Fibroblast of skin of left biceps (primary cell): Measurements from ENCODE around the gene GSTO2.

Source experiments
- DNase-seq, 2 experiments: peaks; one replicate each; pipeline ENCODE4 v3.0.0-alpha.2; 2013; ENCODE audit warnings: low read depth in 2 of 2

The GSTO2 gene

DNA sequence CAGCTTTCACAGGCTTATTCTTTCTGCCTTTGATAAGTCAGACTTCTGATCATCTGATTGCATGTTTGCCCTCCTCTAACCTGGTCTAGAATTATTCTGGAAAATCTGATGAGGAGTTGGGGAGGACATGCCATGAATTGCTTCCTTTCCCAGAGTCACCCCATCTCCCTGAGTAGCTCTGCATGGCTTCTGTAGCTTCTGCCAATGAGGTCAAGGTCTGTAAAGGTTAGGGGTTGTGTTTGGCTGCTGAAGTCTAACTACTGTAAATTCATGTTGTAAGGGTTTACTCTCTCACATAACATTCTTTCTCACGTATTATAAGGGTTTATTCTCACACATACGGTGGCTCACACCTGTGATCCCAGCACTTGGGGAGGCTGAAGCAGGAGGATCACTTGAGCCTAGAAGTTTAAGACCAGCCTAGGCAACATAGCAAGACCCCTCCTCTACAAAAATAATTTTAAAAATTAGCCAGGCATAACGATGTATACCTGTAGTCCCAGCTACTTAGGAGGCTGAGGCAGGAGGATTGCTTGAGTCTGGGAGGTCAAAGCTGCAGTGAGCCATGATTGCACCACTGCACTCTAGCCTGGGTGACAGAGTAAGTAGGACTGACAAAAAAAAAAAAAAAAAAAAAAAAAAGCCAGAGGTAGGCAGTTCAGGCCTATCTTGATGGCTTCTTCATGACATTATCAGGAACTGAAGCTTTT, 10.7 kb downstream of the GSTO2 start:
- no peak for DNase-seq

- no peak for DNase-seq
Observed at GRCh38 chr10:104281694-104282093, 12.7 kb downstream of the GSTO2 start.

DNA sequence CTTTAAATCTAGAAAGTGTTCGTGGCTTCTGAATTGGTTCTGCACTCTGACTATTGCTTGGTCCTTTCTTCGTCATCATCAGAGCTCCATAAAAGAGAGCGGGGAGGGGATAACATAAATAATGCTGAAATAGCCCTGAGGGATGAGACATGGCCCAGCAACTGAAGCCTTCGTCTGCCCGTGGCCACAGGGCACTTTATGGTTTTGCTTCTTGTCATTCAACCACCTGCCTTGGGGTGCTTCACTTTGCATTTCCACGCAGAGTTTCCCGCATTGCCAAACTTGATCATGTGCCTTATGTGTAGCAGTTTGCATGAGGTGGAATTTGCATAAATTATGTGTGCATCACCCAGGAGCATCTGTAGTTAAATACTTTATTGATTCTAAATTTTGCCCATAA, 15.9 kb downstream of the GSTO2 start:
- DNase-seq, result no peak

DNA sequence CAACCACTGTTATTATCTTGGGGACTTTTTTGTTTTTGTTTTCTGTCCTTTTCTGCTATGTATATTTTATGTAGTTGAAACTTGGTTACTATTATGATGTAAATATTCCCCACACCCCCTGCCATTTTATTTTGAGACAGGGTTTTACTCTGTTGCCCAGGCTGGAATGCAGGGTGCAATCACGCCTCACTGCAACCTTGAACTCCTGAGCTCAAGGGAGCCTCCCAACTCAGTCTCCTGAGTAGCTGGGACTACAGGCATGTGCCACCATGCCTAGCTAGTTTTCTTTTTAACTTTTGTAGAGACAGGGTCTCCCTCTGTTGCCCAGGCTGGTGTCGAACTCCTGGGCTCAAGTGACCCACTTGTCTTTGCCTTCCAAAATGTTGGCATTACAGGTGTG, 18.0 kb downstream of the GSTO2 start:
- DNase-seq, result no peak

DNA sequence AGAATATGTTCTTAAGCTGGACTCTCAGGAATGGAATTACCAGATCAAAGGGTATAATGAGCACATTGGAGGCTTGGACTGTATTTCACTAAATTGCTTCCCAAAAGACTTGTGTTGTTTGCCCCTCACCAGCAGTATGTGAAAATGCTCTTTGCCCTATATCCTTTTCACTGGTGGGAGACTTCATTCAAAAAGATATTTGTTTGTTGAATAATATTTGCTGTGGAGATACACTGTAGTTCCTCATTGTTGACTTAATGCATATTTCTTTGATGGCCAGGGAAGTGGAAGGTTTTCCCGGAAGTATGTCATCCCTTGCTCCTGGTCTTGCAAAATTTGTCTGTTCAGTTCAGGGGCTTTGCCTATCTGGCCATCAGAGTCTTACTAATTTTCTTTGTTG, 19.4 kb downstream of the GSTO2 start:
- no peak for DNase-seq

DNA sequence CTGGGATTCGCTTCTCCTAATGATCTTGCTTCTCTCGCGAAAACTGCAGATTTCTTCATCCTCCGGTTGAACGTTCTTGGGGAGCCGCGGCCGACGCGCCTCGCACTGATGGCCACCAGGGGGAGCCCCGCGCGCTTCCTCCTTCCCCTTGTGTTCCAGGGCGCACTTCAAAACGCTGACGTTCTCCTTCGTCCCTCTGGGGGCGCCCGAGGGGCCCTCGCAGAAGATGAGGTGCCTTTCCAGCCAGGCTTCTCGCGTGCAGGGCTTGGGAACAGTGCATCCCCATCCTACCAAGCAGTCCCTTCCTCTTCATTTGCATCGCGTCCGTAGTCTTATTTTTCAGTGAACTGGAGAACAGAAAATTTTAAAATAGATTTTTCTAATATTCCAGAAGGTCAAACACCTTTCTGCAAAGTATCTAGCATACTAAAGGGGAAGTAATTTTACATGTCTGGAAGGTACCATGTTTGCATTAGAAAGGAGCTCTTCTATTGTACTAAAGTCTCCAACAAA, 22.5 kb downstream of the GSTO2 start:
- peak in 1 of 2 experiments; percentile 66 for DNase-seq

DNA sequence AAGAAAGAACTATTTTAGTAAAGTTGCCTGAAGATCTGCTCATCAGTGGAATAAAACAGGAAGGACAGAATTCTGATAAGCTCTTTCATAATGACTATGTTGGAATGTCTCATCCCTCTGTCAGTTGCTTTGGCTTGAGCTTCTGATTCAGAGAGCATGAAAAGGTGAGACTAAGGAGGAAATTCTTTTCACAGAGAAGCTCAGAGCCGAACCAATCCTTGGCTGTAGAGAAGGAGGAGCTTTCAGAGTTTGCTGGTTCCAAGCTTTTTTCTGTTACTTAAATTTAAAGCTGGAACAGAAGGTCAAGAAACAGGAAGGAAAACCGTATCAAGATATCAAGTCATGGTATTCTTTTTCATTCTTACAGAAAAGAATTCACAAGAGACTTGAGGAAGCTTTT, 24.0 kb downstream of the GSTO2 start:
- no peak for DNase-seq

DNA sequence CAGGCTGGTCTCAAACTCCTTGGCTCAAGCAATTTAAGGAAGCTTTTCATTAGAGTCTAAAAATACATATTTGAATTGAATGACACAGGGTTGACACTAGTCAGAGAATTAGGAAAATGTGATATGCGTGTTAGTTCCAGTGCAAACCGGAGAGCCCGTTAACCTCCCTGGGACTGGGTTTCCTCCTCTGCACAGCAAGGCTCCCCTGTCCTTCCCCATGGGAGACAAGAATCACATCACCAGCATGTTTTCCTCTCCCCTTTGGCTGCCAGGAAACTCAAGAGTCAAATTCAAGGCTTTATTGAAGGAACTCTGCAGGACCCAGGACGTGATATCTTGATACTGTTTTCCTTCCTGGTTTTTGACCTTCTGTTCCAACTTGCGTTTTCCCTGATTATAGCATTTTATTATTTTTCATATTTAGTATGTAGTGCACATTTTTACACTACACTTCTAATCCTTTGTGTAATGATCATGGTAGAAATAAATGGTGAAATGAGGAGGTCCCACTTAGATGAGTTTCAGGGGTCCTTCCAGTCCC, 24.9 kb downstream of the GSTO2 start:
- DNase-seq, result no peak

DNA sequence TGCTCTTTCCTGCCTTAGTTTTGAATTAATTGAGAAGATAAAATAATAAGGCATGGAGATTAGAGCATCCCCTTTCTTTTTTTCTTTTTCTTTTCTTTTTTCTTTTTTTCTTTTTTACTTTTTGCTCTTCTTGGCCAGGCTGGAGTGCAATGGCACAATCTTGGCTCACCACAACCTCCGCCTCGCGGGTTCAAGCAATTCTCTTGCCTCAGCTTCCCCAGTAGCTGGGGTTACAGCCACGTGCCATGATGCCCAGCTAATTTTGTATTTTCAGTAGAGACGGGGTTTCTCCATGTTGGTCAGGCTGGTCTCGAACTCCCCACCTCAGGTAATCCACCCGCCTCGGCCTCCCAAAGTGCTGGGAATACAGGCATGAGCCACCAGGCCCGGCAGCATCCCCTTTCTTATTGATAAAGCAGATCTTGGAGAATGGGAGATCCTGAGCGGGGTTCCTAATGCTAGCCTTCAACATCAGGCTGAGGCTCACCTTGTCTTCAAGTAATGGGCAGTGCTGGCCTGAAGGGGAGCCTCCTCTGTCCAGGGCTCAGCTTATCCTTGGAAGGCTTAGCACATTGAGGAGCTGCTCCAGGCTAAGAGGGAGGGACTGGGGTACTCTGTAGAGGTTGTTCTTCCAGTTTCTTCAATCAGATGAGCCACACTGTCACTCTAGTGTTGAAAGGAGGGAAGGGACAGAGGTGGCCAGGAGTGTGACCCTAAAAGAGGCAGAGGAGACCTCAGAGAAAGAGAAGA, 27.9 kb downstream of the GSTO2 start:
- no peak for DNase-seq

GRCh38 chr10:104297697-104298660, 29.0 kb downstream of the GSTO2 start:
- peak; percentile 80 to 86 for DNase-seq

DNA sequence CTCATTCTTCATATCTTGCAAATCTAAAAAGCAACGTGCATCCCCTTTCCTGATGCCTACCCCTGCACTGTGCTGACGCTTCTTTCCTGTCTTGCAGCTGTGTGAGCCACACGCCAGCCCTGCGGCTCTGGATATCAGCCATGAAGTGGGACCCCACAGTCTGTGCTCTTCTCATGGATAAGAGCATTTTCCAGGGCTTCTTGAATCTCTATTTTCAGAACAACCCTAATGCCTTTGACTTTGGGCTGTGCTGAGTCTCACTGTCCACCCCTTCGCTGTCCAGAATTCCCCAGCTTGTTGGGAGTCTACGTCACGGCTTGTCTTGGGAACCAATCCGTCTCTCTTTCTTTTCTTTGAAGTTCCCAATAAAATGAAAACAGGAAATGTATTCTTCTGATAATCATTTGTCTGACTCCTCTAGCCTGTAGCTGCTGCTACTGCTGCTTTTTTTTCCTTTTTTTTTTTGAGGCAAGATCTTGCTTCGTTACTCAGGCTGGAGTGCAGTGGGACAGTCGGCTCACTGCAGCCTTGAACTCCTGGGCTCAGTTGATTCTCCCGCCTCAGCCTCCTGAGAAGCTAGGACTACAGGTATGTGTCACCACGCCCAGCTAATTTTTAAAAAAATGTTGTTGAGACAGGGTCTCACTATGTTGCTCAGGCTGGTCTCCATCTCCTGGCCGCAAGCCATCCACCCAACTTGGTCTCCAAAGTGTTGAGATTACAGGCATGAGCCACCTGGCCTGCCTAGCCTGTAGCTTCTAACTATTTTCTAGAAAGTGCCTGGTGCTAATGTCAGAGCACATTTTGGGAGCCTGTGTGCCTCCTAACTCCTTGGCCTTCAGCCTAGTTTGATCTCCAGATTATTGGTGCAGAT, 30.3 kb downstream of the GSTO2 start:
- DNase-seq, result no peak

DNA sequence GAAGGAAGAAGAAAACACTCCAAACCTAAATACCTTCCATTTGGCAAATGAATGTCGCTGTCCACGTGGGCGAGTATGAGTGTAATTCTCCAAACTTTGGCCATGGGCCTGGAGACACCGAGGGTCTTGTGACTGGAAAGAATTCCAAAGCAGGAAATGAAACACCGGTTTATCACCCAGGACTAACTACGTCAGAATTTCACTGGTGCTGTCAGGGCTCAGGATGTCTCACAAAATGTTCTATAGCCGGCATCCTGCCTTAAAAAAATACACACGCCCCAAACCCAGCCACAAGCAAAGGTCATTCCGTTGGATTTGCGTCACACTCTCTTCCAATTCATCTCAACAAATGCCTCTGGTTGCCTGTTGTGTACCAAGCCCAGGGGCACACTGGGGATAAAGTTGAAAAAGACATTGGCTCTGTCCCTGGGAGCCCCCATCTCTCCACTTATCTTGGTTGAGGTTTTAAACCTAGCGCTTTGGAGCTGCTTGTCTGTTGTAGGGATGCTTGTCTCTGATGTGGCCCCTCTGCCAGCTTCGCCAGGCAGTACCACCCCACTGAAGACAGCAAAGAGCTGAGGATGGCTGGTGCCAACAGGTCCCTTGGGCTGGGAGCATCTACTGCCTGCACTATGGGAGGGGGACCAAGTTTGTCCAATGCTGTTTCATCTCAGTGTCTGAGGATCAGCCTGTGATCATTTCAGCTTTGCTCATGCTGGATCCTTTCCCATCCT, 31.2 kb downstream of the GSTO2 start:
- peak; percentile 81 for DNase-seq

- peak; percentile 87 to 89 for DNase-seq
Observed at GRCh38 chr10:104300736-104301292, 31.8 kb downstream of the GSTO2 start.

GRCh38 chr10:104301907-104302690, 33.1 kb downstream of the GSTO2 start:
- no peak for DNase-seq

- DNase-seq, result no peak
Observed at GRCh38 chr10:104303594-104304355, 34.8 kb downstream of the GSTO2 start.

GRCh38 chr10:104304356-104304745, 35.4 kb downstream of the GSTO2 start:
- no peak for DNase-seq

DNA sequence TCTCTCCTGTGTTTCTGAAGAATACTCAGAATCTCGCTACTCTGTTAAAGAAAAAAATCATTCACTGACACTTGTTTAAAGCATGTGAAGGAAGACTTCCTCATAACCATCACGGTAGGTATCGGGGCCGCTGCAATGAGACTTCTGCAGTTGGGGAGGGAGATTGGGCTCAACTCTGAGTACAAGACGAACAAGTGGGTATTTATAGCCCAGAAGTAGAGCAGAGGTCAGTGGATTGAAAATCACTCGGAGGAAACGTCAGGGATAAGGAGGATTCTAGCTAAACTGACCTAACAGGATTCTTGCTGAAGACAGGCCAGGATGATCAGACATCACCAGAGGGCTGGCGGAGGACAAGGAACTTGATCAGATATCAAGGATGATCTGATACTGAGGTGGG, 35.9 kb downstream of the GSTO2 start:
- DNase-seq, result no peak

DNA sequence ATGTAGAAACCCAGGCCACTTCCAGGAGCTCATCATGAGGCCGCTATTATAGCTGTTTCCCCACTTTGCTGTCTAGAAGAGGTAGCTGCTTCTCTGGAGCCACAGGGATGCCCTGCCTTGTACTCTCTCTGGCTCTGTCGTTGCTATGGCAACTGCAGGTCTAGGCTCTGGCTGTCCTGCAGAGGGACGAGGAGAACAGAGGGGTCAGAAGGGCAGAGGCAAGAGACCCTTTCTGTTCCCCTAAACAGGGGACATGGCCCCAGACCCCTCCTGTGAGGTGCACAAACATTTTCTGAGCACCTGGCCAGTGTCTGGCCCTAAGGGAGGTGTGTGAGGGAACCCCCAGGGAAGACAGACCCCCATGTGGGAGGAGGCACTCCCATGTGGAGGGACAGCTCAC, 37.9 kb downstream of the GSTO2 start:
- no peak for DNase-seq
